Endothelial cell of umbilical vein (primary cell): ENCODE results near the gene KCNB1. TPM values are rescaled to one million over a fixed set of nuclear protein-coding genes. Genes with fewer than 3 reads are reported as not detected.

ENCODE experiments used
- BruUV-seq: library from RNA; stranded (reverse); fragments of 400-500 nt; replicated peaks from 2 replicates; lab custom pipeline; 2021; lab: Mats Ljungman, UMichigan
- CTCF ChIA-PET: fragments of 300-600, 350-600 bp; sonication (Branson Sonifier 250); formaldehyde crosslinking; loops from one replicate; lab custom pipeline; 2021; ENCODE audit warnings: antibody characterized with exemption, inconsistent platforms; lab: Charles Lee
- POLR2A ChIA-PET: fragments of 300-600, 350-600 bp; sonication (Branson Sonifier 250); formaldehyde crosslinking; loops from one replicate; lab custom pipeline; 2021; ENCODE audit warnings: antibody characterized with exemption, inconsistent platforms; lab: Charles Lee
- DNase-seq: peaks from one replicate; pipeline ENCODE4 v3.0.0-alpha.2; 2011; ENCODE audit warnings: low read depth, low spot score
- FAIRE-seq: peaks from 2 replicates; lab custom pipeline; 2011; peaks lifted over from hg19 to GRCh38; lab: Jason Lieb, UNC
- H2AFZ ChIP-seq: 2 replicates; pipeline ENCODE4 v1.6.0; 2012; ENCODE audit warnings: low read depth, low read length, control low read depth, inconsistent platforms
- H3K27ac ChIP-seq: 2 replicates; pipeline ENCODE4 v1.5.1; 2011; ENCODE audit warnings: low read depth, mild to moderate bottlenecking, control low read depth, low read length, moderate library complexity; ENCODE audit not compliant: insufficient read depth
- H3K27me3 ChIP-seq, 2 experiments: 2 replicates each; pipeline versions ENCODE4 v1.6.0 to v1.6.1; 2011; ENCODE audit warnings: low read length in 2 of 2, mixed read lengths in 1 of 2; ENCODE audit not compliant: control insufficient read depth in 2 of 2, insufficient read depth in 2 of 2
- H3K36me3 ChIP-seq, 2 experiments: 2 replicates in 1 of 2; 3 replicates in 1 of 2; pipeline ENCODE4 v1.5.1; 2011; ENCODE audit warnings: low read length in 2 of 2, mild to moderate bottlenecking in 1 of 2, moderate library complexity in 1 of 2; ENCODE audit not compliant: control insufficient read depth in 2 of 2, insufficient read depth in 2 of 2; ENCODE audit errors: extremely low read depth in 1 of 2
- H3K4me1 ChIP-seq: 3 replicates; pipeline ENCODE4 v1.5.1; 2011; ENCODE audit warnings: mild to moderate bottlenecking, low read length; ENCODE audit not compliant: control insufficient read depth, insufficient read depth; ENCODE audit errors: extremely low read depth
- H3K4me2 ChIP-seq: 2 replicates; pipeline ENCODE4 v1.6.1; 2011; ENCODE audit warnings: low read length, control low read depth, mixed read lengths; ENCODE audit not compliant: insufficient read depth
- H3K4me3 ChIP-seq, 3 experiments: fragments of 200-600 bp in 1 of 3; sonication (generic), shearing (Covaris generic) in 1 of 3; replicated peaks in 1 of 3; 2 replicates each; pipeline ENCODE4 v1.5.1; 2011 to 2016; ENCODE audit warnings: control low read depth in 3 of 3, low read length in 3 of 3, mild to moderate bottlenecking in 2 of 3, inconsistent platforms in 1 of 3, low read depth in 1 of 3, moderate library complexity in 1 of 3; ENCODE audit not compliant: insufficient read depth in 1 of 3
- H3K79me2 ChIP-seq: 2 replicates; pipeline ENCODE4 v1.6.0; 2012; ENCODE audit warnings: low read length, inconsistent platforms; ENCODE audit not compliant: control insufficient read depth, insufficient read depth
- H3K9ac ChIP-seq: replicated peaks from 2 replicates; pipeline ENCODE3; 2011; ENCODE audit warnings: low read length, control low read depth; ENCODE audit not compliant: insufficient read depth; ENCODE audit errors: extremely low read depth
- H3K9me1 ChIP-seq: replicated peaks from 3 replicates; pipeline ENCODE4 v1.6.0; 2011; ENCODE audit warnings: mild to moderate bottlenecking, low read length; ENCODE audit not compliant: control insufficient read depth, insufficient read depth; ENCODE audit errors: extremely low read depth
- H3K9me3 ChIP-seq: replicated peaks from 2 replicates; pipeline ENCODE4 v1.5.1; 2012; ENCODE audit warnings: low read length, inconsistent platforms; ENCODE audit not compliant: control insufficient read depth, insufficient read depth
- H4K20me1 ChIP-seq: replicated peaks from 2 replicates; pipeline ENCODE3; 2011; ENCODE audit warnings: mild to moderate bottlenecking, low read length; ENCODE audit not compliant: control insufficient read depth, insufficient read depth; ENCODE audit errors: extremely low read depth
- CTCF ChIP-seq, 2 donors: IDR thresholded peaks; 1 replicate in 1 of 2; 2 replicates in 1 of 2; pipeline ENCODE4 v1.5.1; 2011; ENCODE audit warnings: low read length in 2 of 2, mild to moderate bottlenecking in 2 of 2, moderate library complexity in 2 of 2, control low read depth in 1 of 2, inconsistent platforms in 1 of 2, low read depth in 1 of 2; ENCODE audit not compliant: insufficient read depth in 1 of 2; ENCODE audit errors: extremely low read depth in 1 of 2
- EZH2 ChIP-seq: IDR thresholded peaks from 2 replicates; pipeline ENCODE4 v1.6.1; 2012; ENCODE audit warnings: borderline replicate concordance, low read depth, mild to moderate bottlenecking, moderate library complexity, low read length, inconsistent platforms; ENCODE audit not compliant: severe bottlenecking
- FOS ChIP-seq: IDR thresholded peaks from 2 replicates; pipeline ENCODE4 v1.6.1; 2011; ENCODE audit warnings: mild to moderate bottlenecking, low read length, moderate library complexity, borderline replicate concordance; ENCODE audit not compliant: insufficient read depth
- GATA2 ChIP-seq: IDR thresholded peaks from 2 replicates; pipeline ENCODE4 v1.7.0; 2011; ENCODE audit warnings: low read depth, mild to moderate bottlenecking, moderate library complexity, mixed read lengths, low read length; ENCODE audit not compliant: insufficient read length, insufficient read depth
- JUN ChIP-seq: IDR thresholded peaks from 2 replicates; pipeline ENCODE4 v1.6.1; 2011; ENCODE audit warnings: borderline replicate concordance, low read depth; ENCODE audit not compliant: insufficient read length, insufficient read depth
- POLR2AphosphoS5 ChIP-seq: IDR thresholded peaks from 2 replicates; pipeline ENCODE4 v1.6.1; 2012; ENCODE audit warnings: low read depth, mild to moderate bottlenecking, control low read depth, low read length, moderate library complexity; ENCODE audit not compliant: insufficient read depth
- dilution Hi-C: fragments of 300-500 bp; cut with MboI; formaldehyde crosslinking; loops from one replicate; pipeline ENCODE4 v1.15.0; 2019; ENCODE audit warnings: low sequenced_read_pairs; ENCODE audit not compliant: extremely low pct_ligation_motif_present
- intact Hi-C: fragments of 100-400 bp; cut with micrococcal nuclease; formaldehyde crosslinking; loops from one replicate; pipeline ENCODE4 v1.10.0; 2022
- polyA plus RNA-seq, 4 experiments: library from polyadenylated mRNA; depleted of rRNA in 3 of 4; stranded (reverse) in 3 of 4; unstranded in 1 of 4; fragments of >200 nt; gene quantifications; 2 replicates each; pipeline versions ENCODE4 v1.2.1 to v1.2.3, GENCODE V29; 2011 to 2012; ENCODE audit warnings: missing spikeins in 1 of 4
- total RNA-seq: library from RNA; stranded (reverse); gene quantifications from 2 replicates; pipeline ENCODE4 v1.2.3, GENCODE V29; 2021

Gene KCNB1
- total and polyA plus RNA-seq, 2 donors (not counting 3 experiments of a cell fraction or from before 2014, with no cell fraction given) = not detected

GRCh38 chr20:49478754-49479689 is 3.4 kb downstream of the KCNB1 start:
- Histone ChIP-seq H3K36me3 (no peaks in the 10 kb centered on the region), H3K79me2 (no peaks in the 10 kb centered on the region), H3K4me2 (no peak overlapping the region), H3K4me1 (no peaks in the 10 kb centered on the region), H4K20me1 (no peaks in the 10 kb centered on the region), H3K9me1 (no peaks in the 10 kb centered on the region), H3K4me3 (no peak overlapping the region), H3K9ac (no peak overlapping the region), H3K9me3 (no peaks in the 10 kb centered on the region), H2AFZ (no peak overlapping the region), H3K27me3 (peaks cover 8 to 11% of the 10 kb centered on the region in 2 experiments), H3K27ac (no peak overlapping the region)
- no peak for DNase-seq
- no TSS peak for BruUV-seq
- CTCF ChIA-PET = interaction anchor here (1.3 kb wide), 1 partner anchor 28 kb away, joined by 4 read pairs; no protein-coding TSS in a partner anchor
- intact Hi-C loops = no loop called here
- dilution Hi-C loops = no loop called here
- TF ChIP-seq FOS (no peak), CTCF (IDR thresholded peaks at IDR 0.05; ENCODE audit: extremely low read depth in 1 of 2, insufficient read depth in 1 of 2, low read depth in 1 of 2, low read length in 2 of 2) (no peak), EZH2 (no peak), POLR2AphosphoS5 (no peak), GATA2 (no peak), JUN (no peak)
- FAIRE-seq = no peak
- POLR2A ChIA-PET = no interaction called here
